Prostate gland (tissue), 2 donors: ENCODE data around the gene LCE4A.

Experiments
- POLR2A ChIP-seq: fragments of 450-650 bp; IDR thresholded peaks from one replicate; pipeline ENCODE4 v1.6.1; 2016; ENCODE audit warnings: antibody characterized with exemption, mild to moderate bottlenecking
- POLR2AphosphoS5 ChIP-seq: sonication (generic); formaldehyde crosslinking; IDR thresholded peaks from one replicate; pipeline ENCODE4 v1.6.1; 2017; ENCODE audit warnings: antibody characterized with exemption
- TF ChIP-seq, protein P1 (sequence below), 4 experiments: fragments of 200-600 bp in 2 of 4; fragments of 450-650 bp in 2 of 4; sonication (generic) in 2 of 4; IDR thresholded peaks; 1 replicate in 3 of 4; 2 replicates in 1 of 4; pipeline ENCODE4 v1.5.1; 2016 to 2019; ENCODE audit warnings: antibody characterized with exemption in 4 of 4, mild to moderate bottlenecking in 2 of 4, moderate library complexity in 2 of 4

- TF ChIP-seq, protein P1, sequence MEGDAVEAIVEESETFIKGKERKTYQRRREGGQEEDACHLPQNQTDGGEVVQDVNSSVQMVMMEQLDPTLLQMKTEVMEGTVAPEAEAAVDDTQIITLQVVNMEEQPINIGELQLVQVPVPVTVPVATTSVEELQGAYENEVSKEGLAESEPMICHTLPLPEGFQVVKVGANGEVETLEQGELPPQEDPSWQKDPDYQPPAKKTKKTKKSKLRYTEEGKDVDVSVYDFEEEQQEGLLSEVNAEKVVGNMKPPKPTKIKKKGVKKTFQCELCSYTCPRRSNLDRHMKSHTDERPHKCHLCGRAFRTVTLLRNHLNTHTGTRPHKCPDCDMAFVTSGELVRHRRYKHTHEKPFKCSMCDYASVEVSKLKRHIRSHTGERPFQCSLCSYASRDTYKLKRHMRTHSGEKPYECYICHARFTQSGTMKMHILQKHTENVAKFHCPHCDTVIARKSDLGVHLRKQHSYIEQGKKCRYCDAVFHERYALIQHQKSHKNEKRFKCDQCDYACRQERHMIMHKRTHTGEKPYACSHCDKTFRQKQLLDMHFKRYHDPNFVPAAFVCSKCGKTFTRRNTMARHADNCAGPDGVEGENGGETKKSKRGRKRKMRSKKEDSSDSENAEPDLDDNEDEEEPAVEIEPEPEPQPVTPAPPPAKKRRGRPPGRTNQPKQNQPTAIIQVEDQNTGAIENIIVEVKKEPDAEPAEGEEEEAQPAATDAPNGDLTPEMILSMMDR (IDR thresholded peaks at IDR 0.05): no peak
- TF ChIP-seq POLR2AphosphoS5 (no peak), POLR2A (no peak)
These were observed 34.9 kb upstream of the LCE4A start for GRCh38 chr1:152673016-152673415.
